Neural progenitor cell (in vitro differentiated cells): ENCODE measurements around the gene QARS1. TPM values are rescaled to one million over a fixed set of nuclear protein-coding genes. Genes with fewer than 3 reads are reported as not detected.

Experiments used
- DNase-seq: peaks from one replicate; pipeline ENCODE4 v3.0.0-alpha.2; 2016; ENCODE audit warnings: low spot score
- H2AFZ ChIP-seq: fragments of 200-600 bp; sonication (generic); replicated peaks from 2 replicates; pipeline ENCODE4 v1.6.1; 2016; ENCODE audit warnings: antibody characterized with exemption
- H3F3A ChIP-seq: fragments of 200-600 bp; sonication (generic); 2 replicates; pipeline ENCODE4 v1.6.1; 2016; ENCODE audit warnings: antibody characterized with exemption, low read depth
- H3K27ac ChIP-seq: fragments of 200-600 bp; sonication (generic); 2 replicates; pipeline ENCODE4 v1.5.1; 2016; ENCODE audit warnings: mild to moderate bottlenecking
- H3K27me3 ChIP-seq: fragments of 200-600 bp; sonication (generic); 2 replicates; pipeline ENCODE4 v1.6.1; 2016; ENCODE audit warnings: mild to moderate bottlenecking, moderate library complexity
- H3K36me3 ChIP-seq: fragments of 200-600 bp; sonication (generic); 2 replicates; pipeline ENCODE4 v1.5.1; 2016
- H3K4me1 ChIP-seq: fragments of 200-600 bp; sonication (generic); 2 replicates; pipeline ENCODE4 v1.6.1; 2016; ENCODE audit warnings: mixed run types
- H3K4me2 ChIP-seq: fragments of 200-600 bp; sonication (generic); 2 replicates; pipeline ENCODE4 v1.6.1; 2016
- H3K4me3 ChIP-seq: fragments of 200-600 bp; sonication (generic); 2 replicates; pipeline ENCODE4 v1.5.1; 2016
- H3K79me2 ChIP-seq: fragments of 200-600 bp; sonication (generic); 2 replicates; pipeline ENCODE4 v1.6.1; 2016; ENCODE audit warnings: low read depth
- H3K9ac ChIP-seq: fragments of 200-600 bp; sonication (generic); 2 replicates; pipeline ENCODE4 v1.6.1; 2016
- H3K9me3 ChIP-seq: fragments of 200-600 bp; sonication (generic); 2 replicates; pipeline ENCODE4 v1.5.1; 2016; ENCODE audit warnings: low read depth
- H4K20me1 ChIP-seq: fragments of 200-600 bp; sonication (generic); 2 replicates; pipeline ENCODE4 v1.6.1; 2016; ENCODE audit warnings: low read depth
- H3K27ac Mint-ChIP-seq: 3 replicates; pipeline ENCODE4 v1.8.0; 2021; ENCODE audit warnings: mixed read lengths
- H3K27me3 Mint-ChIP-seq: 2 replicates; pipeline ENCODE4 v1.8.0; 2022; ENCODE audit warnings: low read depth, mild to moderate bottlenecking, inconsistent platforms, moderate library complexity, mixed read lengths; ENCODE audit not compliant: insufficient read depth
- H3K36me3 Mint-ChIP-seq: 3 replicates; pipeline ENCODE4 v1.8.0; 2021; ENCODE audit warnings: mixed read lengths
- H3K4me1 Mint-ChIP-seq: 3 replicates; pipeline ENCODE4 v1.8.0; 2021; ENCODE audit warnings: mixed read lengths
- H3K4me3 Mint-ChIP-seq: 3 replicates; pipeline ENCODE4 v1.8.0; 2021; ENCODE audit warnings: mild to moderate bottlenecking, moderate library complexity, mixed read lengths
- H3K9me3 Mint-ChIP-seq: 3 replicates; pipeline ENCODE4 v1.8.0; 2020; ENCODE audit warnings: mixed read lengths
- EZH2 ChIP-seq: fragments of 200-600 bp; sonication (generic); IDR thresholded peaks from 2 replicates; pipeline ENCODE4 v1.6.1; 2017; ENCODE audit warnings: antibody characterized with exemption, mild to moderate bottlenecking, moderate library complexity
- EZH2phosphoT487 ChIP-seq: fragments of 200-600 bp; sonication (generic); IDR thresholded peaks from 2 replicates; pipeline ENCODE4 v1.6.1; 2017; ENCODE audit warnings: antibody characterized with exemption
- total RNA-seq: library from RNA; depleted of rRNA; stranded (reverse); fragments of >200 nt; gene quantifications from 2 replicates; pipeline ENCODE4 v1.2.3, GENCODE V29; 2015; ENCODE audit warnings: low replicate concordance
- TF ChIP-seq, protein P1 (sequence below): fragments of 200-600 bp; sonication (generic); IDR thresholded peaks from 2 replicates; pipeline ENCODE4 v1.5.1; 2017; ENCODE audit warnings: antibody characterized with exemption, mild to moderate bottlenecking

The QARS1 gene
- total RNA-seq, 1 donor from 2014 or later: 240 TPM

- Histone ChIP-seq H3K27me3 (no peaks in the 10 kb centered on the region), H4K20me1 (no peaks in the 10 kb centered on the region), H3K9me3 (no peaks in the 10 kb centered on the region), H3K36me3 (no peaks in the 10 kb centered on the region), H3K4me2 (no peak overlapping the region), H3K27ac (no peak overlapping the region), H3K9ac (no peak overlapping the region), H3K79me2 (peaks cover 18% of the 10 kb centered on the region), H2AFZ (no peak overlapping the region), H3K4me3 (no peak overlapping the region), H3F3A (peaks cover 23% of the 10 kb centered on the region), H3K4me1 (no peaks in the 10 kb centered on the region)
- Mint-ChIP-seq H3K27ac (peak overlapping the region; percentile 11), H3K9me3 (no peaks in the 10 kb centered on the region), H3K27me3 (peaks cover 2% of the 10 kb centered on the region), H3K36me3 (peaks cover 2% of the 10 kb centered on the region), H3K4me3 (peak overlapping the region; percentile 92), H3K4me1 (peaks cover 4% of the 10 kb centered on the region)
- DNase-seq: no peak
- TF ChIP-seq, protein P1, sequence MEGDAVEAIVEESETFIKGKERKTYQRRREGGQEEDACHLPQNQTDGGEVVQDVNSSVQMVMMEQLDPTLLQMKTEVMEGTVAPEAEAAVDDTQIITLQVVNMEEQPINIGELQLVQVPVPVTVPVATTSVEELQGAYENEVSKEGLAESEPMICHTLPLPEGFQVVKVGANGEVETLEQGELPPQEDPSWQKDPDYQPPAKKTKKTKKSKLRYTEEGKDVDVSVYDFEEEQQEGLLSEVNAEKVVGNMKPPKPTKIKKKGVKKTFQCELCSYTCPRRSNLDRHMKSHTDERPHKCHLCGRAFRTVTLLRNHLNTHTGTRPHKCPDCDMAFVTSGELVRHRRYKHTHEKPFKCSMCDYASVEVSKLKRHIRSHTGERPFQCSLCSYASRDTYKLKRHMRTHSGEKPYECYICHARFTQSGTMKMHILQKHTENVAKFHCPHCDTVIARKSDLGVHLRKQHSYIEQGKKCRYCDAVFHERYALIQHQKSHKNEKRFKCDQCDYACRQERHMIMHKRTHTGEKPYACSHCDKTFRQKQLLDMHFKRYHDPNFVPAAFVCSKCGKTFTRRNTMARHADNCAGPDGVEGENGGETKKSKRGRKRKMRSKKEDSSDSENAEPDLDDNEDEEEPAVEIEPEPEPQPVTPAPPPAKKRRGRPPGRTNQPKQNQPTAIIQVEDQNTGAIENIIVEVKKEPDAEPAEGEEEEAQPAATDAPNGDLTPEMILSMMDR: no peak
- TF ChIP-seq EZH2 (no peak), EZH2phosphoT487 (no peak)
These were observed 17.9 kb upstream of the QARS1 start for GRCh38 chr3:49122451-49122850.

DNA sequence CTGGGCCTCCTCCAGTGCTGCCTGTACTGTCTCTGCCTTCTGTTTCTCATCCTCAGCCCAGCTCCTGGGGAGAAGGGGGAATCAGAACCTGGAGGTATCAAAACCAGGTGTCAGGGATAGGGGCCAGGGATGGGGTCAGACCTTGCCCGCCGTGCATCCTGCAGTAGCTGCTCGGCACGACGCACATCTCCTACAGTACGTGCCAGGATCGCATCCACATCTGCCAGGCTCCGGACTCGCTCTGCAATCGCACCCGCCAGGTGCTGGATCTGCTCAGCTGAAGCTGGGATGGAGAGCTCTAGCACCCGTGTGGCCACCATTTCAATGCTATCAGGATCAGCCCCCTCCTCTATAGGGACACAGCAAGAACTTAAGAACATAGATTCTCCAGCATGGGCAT is 17.5 kb upstream of the QARS1 start:
- Mint-ChIP-seq H3K27ac (peak overlapping the region; percentile 82), H3K4me3 (peak overlapping the region; percentile 92), H3K27me3 (peaks cover 2% of the 10 kb centered on the region), H3K4me1 (peaks cover 4% of the 10 kb centered on the region), H3K9me3 (no peaks in the 10 kb centered on the region), H3K36me3 (peaks cover 2% of the 10 kb centered on the region)
- Histone ChIP-seq H3K9ac (no peak overlapping the region), H3K36me3 (no peaks in the 10 kb centered on the region), H4K20me1 (no peaks in the 10 kb centered on the region), H3K4me3 (no peak overlapping the region), H3K4me1 (no peaks in the 10 kb centered on the region), H3K79me2 (peaks cover 18% of the 10 kb centered on the region), H3F3A (peaks cover 23% of the 10 kb centered on the region), H2AFZ (no peak overlapping the region), H3K4me2 (no peak overlapping the region), H3K9me3 (no peaks in the 10 kb centered on the region), H3K27me3 (no peaks in the 10 kb centered on the region), H3K27ac (no peak overlapping the region)
- no peak for DNase-seq
- TF ChIP-seq, protein P1: no peak
- TF ChIP-seq EZH2phosphoT487 (no peak), EZH2 (no peak)

GRCh38 chr3:49121132-49121736 is 16.7 kb upstream of the QARS1 start:
- Histone ChIP-seq H3K4me3 (peak overlapping the region; percentile 90), H3K27me3 (no peaks in the 10 kb centered on the region), H4K20me1 (no peaks in the 10 kb centered on the region), H3K4me1 (no peaks in the 10 kb centered on the region), H3K79me2 (peaks cover 18% of the 10 kb centered on the region), H3K9ac (no peak overlapping the region), H3K27ac (peak overlapping the region; percentile 88), H3K9me3 (no peaks in the 10 kb centered on the region), H3K4me2 (peak overlapping the region; percentile 94), H3F3A (peaks cover 23% of the 10 kb centered on the region), H2AFZ (peak overlapping the region; percentile 74), H3K36me3 (no peaks in the 10 kb centered on the region)
- peak overlapping the region; percentile 82 for H3K27ac Mint-ChIP-seq
- H3K9me3 Mint-ChIP-seq: no peaks in the 10 kb centered on the region
- TF ChIP-seq, protein P1: no peak
- TF ChIP-seq EZH2: no peak
- TF ChIP-seq EZH2phosphoT487: no peak
- H3K27me3 Mint-ChIP-seq: peaks cover 2% of the 10 kb centered on the region
- DNase-seq: no peak
- peaks cover 4% of the 10 kb centered on the region for H3K4me1 Mint-ChIP-seq
- H3K36me3 Mint-ChIP-seq: peaks cover 6% of the 10 kb centered on the region
- H3K4me3 Mint-ChIP-seq: peak overlapping the region; percentile 92
